ENCODE data around the gene BHLHE40. TPM values are rescaled to one million over a fixed set of nuclear protein-coding genes. Genes with fewer than 3 reads are reported as not detected.
A peak's percentile ranks its signal among the peaks of the same experiment; 100 is the strongest.

Gene BHLHE40
- total and polyA plus RNA-seq, 2 of the 13 experiments (the other 11 are each of a cell fraction or from before 2014, with no cell fraction given): 1.8 to 51.0 TPM

DNA sequence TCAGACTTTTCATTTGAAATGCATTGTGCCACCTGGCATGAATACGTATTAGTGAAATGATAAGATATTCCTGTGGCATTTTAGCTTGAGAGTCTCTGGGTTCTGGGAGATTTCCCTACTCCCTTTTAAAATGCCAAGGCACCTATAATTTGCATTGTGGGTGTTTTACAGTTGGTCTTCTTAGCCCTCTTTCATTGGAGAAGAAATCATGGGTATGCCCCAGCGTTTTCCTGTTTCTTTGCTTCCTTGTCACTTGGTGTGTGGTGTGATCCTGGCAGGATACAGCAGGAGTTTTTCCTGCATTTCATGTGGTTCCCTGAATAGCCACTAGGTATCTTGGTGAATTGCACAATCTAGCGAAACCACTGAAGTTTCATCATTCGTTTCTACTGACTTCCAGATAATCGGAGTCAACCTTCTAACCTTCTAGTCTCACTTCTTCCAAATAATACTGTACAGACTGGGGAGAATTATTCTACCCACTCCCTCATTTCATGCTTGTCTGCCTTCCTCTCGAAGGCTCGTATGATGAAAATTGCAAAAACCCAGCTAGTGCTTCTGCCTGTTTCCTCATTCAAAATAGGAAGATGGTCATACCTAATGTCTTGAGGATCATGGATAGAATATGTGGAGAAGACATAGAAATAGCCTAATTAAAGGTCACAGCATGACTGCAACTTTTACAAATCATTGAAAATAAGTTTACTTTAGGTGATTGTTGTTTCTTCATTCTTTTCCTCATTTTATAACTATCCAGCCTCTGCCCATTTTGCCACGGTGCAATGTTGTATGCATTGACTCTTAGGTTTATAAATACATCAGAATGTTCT is 2.6 kb downstream of the BHLHE40 start (continued):
- 0 out of 2 replicates have a peak, but pooled peaks have one; percentile 7 for TF ChIP-seq FOSL2 (CRISPR knock-in tag; IDR thresholded peaks at IDR 0.05)
- TF ChIP-seq FOXJ3 (CRISPR knock-in tag; IDR thresholded peaks at IDR 0.05; ENCODE audit: borderline replicate concordance): peak; percentile 42; the same call in 1 of the 2 replicates
- peak; percentile 81 for TF ChIP-seq TGIF2 (CRISPR knock-in tag; IDR thresholded peaks at IDR 0.05)
- TF ChIP-seq TEF (CRISPR knock-in tag; IDR thresholded peaks at IDR 0.05): no peak
- TF ChIP-seq NFE2 (CRISPR knock-in tag; IDR thresholded peaks at IDR 0.05): no peak
- no peak for TF ChIP-seq SOX13 (IDR thresholded peaks at IDR 0.05)
- TF ChIP-seq SOX13 (CRISPR knock-in tag; conservative IDR thresholded peaks at IDR 0.05 in 1 of 2, IDR thresholded peaks at IDR 0.05 in 1 of 2): peak in 1 of 2 experiments; percentile 30; a peak in 2 of 4 replicates
- TF ChIP-seq SNAPC2 (CRISPR knock-in tag; IDR thresholded peaks at IDR 0.05): no peak
- TF ChIP-seq SAP130 (CRISPR knock-in tag; IDR thresholded peaks at IDR 0.05; ENCODE audit: low read depth): peak; percentile 42
- TF ChIP-seq PHB2 (IDR thresholded peaks at IDR 0.05; ENCODE audit: partially characterized antibody): no peak
- TF ChIP-seq, protein P1, sequence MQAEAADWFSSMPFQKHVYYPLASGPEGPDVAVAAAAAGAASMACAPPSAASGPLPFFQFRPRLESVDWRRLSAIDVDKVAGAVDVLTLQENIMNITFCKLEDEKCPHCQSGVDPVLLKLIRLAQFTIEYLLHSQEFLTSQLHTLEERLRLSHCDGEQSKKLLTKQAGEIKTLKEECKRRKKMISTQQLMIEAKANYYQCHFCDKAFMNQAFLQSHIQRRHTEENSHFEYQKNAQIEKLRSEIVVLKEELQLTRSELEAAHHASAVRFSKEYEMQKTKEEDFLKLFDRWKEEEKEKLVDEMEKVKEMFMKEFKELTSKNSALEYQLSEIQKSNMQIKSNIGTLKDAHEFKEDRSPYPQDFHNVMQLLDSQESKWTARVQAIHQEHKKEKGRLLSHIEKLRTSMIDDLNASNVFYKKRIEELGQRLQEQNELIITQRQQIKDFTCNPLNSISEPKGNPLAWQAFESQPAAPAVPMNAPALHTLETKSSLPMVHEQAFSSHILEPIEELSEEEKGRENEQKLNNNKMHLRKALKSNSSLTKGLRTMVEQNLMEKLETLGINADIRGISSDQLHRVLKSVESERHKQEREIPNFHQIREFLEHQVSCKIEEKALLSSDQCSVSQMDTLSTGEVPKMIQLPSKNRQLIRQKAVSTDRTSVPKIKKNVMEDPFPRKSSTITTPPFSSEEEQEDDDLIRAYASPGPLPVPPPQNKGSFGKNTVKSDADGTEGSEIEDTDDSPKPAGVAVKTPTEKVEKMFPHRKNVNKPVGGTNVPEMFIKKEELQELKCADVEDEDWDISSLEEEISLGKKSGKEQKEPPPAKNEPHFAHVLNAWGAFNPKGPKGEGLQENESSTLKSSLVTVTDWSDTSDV (CRISPR knock-in tag; IDR thresholded peaks at IDR 0.05): no peak
- TF ChIP-seq ZNF414 (CRISPR knock-in tag; IDR thresholded peaks at IDR 0.05): no peak
- no peak for TF ChIP-seq HNRNPL (IDR thresholded peaks at IDR 0.05; ENCODE audit: low read depth, low read length)
- no peak for TF ChIP-seq THAP7 (CRISPR knock-in tag; IDR thresholded peaks at IDR 0.05)
- TF ChIP-seq SMC3 (IDR thresholded peaks at IDR 0.05; ENCODE audit: low read length): peak; percentile 48; the same call in 1 of the 2 replicates
- no peak for TF ChIP-seq MLLT10 (CRISPR knock-in tag; IDR thresholded peaks at IDR 0.05)
- TF ChIP-seq ZNF331 (CRISPR knock-in tag; IDR thresholded peaks at IDR 0.05): peak; percentile 49; the same call in 1 of the 2 replicates
- no peak for TF ChIP-seq RAD51 (IDR thresholded peaks at IDR 0.05; ENCODE audit: borderline replicate concordance)
- TF ChIP-seq RELA (CRISPR knock-in tag; IDR thresholded peaks at IDR 0.05): no peak
- TF ChIP-seq ZNF329 (CRISPR knock-in tag; IDR thresholded peaks at IDR 0.05; ENCODE audit: low read depth): no peak
- TF ChIP-seq, protein P2, sequence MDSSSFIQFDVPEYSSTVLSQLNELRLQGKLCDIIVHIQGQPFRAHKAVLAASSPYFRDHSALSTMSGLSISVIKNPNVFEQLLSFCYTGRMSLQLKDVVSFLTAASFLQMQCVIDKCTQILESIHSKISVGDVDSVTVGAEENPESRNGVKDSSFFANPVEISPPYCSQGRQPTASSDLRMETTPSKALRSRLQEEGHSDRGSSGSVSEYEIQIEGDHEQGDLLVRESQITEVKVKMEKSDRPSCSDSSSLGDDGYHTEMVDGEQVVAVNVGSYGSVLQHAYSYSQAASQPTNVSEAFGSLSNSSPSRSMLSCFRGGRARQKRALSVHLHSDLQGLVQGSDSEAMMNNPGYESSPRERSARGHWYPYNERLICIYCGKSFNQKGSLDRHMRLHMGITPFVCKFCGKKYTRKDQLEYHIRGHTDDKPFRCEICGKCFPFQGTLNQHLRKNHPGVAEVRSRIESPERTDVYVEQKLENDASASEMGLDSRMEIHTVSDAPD (CRISPR knock-in tag; IDR thresholded peaks at IDR 0.05): 0 out of 2 replicates have a peak, but pooled peaks have one; percentile 29
- TF ChIP-seq NCOA2 (CRISPR knock-in tag; IDR thresholded peaks at IDR 0.05): peak; percentile 36; the same call in 1 of the 2 replicates
- peak; percentile 39; the same call in 1 of the 2 replicates for TF ChIP-seq PAF1 (CRISPR knock-in tag; IDR thresholded peaks at IDR 0.05)
- no peak for TF ChIP-seq ZNF484 (CRISPR knock-in tag; IDR thresholded peaks at IDR 0.05; ENCODE audit: borderline replicate concordance, low read depth)
